ENCODE measurements around the gene DUSP28. TPM values are rescaled to one million over a fixed set of nuclear protein-coding genes. Genes with fewer than 3 reads are reported as not detected.

Gene DUSP28
- total RNA-seq, 1 experiment from 2014 or later: 2.3 TPM

DNA sequence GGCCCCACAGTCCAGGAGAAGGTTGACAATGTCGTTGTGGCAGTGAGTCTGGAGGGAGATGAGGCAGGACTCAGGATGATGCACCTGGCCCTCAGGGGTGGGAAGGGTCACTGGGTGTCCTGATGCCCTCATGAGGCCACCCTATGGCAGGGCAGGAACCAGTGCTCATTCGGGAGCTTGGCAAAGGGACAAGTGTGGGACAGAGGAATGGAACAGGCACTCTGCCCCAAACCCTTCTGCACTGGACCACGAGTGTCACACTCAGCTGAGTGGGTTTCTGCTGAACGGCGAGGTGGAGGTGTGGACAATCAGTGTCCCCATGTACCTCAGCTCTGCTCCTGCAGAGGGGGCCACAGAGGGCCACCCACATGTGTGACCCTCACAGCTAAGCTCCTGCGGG lies 34.4 kb upstream of the DUSP28 start (continued):
- TF ChIP-seq, protein P1, sequence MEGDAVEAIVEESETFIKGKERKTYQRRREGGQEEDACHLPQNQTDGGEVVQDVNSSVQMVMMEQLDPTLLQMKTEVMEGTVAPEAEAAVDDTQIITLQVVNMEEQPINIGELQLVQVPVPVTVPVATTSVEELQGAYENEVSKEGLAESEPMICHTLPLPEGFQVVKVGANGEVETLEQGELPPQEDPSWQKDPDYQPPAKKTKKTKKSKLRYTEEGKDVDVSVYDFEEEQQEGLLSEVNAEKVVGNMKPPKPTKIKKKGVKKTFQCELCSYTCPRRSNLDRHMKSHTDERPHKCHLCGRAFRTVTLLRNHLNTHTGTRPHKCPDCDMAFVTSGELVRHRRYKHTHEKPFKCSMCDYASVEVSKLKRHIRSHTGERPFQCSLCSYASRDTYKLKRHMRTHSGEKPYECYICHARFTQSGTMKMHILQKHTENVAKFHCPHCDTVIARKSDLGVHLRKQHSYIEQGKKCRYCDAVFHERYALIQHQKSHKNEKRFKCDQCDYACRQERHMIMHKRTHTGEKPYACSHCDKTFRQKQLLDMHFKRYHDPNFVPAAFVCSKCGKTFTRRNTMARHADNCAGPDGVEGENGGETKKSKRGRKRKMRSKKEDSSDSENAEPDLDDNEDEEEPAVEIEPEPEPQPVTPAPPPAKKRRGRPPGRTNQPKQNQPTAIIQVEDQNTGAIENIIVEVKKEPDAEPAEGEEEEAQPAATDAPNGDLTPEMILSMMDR (IDR thresholded peaks at IDR 0.05): no peak
- TF ChIP-seq CREB1 (CRISPR knock-in tag; IDR thresholded peaks at IDR 0.05) (no peak), ZNF219 (CRISPR knock-in tag; IDR thresholded peaks at IDR 0.05; ENCODE audit: borderline replicate concordance) (no peak)

DNA sequence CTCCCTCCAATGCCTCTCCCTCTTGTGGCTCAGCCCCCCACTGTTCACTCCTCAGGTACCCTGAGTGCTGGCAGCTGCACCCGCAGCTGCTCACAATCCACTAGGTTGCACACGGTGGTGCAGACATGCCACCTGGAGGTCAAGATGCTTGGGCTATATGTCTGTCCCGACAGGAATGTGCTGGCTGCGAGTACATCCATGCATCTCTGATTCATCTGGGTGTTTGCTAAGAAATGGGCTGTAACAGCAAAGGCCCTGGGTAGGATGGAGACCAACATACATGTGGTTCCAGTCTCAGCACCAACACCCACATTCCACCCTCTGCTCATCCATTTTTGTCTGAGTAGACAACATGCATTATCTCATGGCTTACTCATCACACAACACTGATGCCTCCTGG lies 33.6 kb upstream of the DUSP28 start:
- peaks cover 75% of the 10 kb centered on the region for H3K36me3 Mint-ChIP-seq
- ChIA-PET CTCF (no interaction called here), POLR2A (no interaction called here)
- no peak overlapping the region for H3K27ac Mint-ChIP-seq
- TF ChIP-seq JAZF1 (CRISPR knock-in tag; IDR thresholded peaks at IDR 0.05) (no peak), ZNF138 (CRISPR knock-in tag; conservative IDR thresholded peaks at IDR 0.05) (no peak), ZNF416 (CRISPR knock-in tag; IDR thresholded peaks at IDR 0.05) (no peak), FOXP1 (CRISPR knock-in tag; IDR thresholded peaks at IDR 0.05; ENCODE audit: borderline replicate concordance) (no peak)
- TF ChIP-seq, protein P2, sequence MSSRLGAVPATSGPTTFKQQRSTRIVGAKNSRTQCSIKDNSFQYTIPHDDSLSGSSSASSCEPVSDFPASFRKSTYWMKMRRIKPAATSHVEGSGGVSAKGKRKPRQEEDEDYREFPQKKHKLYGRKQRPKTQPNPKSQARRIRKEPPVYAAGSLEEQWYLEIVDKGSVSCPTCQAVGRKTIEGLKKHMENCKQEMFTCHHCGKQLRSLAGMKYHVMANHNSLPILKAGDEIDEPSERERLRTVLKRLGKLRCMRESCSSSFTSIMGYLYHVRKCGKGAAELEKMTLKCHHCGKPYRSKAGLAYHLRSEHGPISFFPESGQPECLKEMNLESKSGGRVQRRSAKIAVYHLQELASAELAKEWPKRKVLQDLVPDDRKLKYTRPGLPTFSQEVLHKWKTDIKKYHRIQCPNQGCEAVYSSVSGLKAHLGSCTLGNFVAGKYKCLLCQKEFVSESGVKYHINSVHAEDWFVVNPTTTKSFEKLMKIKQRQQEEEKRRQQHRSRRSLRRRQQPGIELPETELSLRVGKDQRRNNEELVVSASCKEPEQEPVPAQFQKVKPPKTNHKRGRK (CRISPR knock-in tag; IDR thresholded peaks at IDR 0.05; ENCODE audit: borderline replicate concordance): no peak
- DNase-seq (ENCODE audit: low spot score) (no peak), ATAC-seq (no peak)
- peaks cover 82% of the 10 kb centered on the region for H3K9me3 Mint-ChIP-seq
- H3K27me3 Mint-ChIP-seq (ENCODE audit: low read depth): peaks cover 6% of the 10 kb centered on the region
- no peak overlapping the region for H3K4me3 Mint-ChIP-seq
- H3K4me1 Mint-ChIP-seq: no peaks in the 10 kb centered on the region

DNA sequence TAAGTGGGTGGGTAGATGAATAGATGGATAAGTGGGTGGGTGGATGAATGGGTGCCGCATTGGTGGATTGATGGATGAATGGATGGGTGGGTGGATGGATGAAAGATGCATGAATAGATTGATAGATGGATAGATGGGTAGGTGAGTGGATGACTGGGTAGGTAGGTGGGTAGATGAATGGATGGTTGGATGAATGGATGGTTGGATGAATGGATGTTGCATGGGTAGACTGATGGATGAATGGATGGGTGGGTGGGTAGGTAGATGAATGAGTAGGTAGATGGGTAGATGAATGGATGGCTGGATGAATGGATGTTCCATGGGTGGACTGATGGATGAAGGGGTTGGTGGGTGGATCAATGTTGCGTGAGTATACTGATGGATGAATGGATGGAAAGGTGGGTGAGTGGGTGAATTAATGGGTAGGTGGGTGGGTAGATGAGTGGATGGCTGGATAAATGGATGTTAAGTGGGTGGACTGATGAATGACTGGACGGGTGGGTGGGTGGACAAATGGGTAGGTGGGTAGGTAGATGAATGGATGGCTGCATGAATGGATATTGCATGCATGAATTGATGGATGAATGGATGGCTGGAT lies 32.9 kb upstream of the DUSP28 start:
- POLR2A ChIA-PET: no interaction called here
- Mint-ChIP-seq H3K9me3 (peaks cover 82% of the 10 kb centered on the region), H3K27me3 (ENCODE audit: low read depth) (peaks cover 6% of the 10 kb centered on the region), H3K4me3 (no peak overlapping the region), H3K4me1 (no peaks in the 10 kb centered on the region), H3K27ac (no peak overlapping the region), H3K36me3 (peaks cover 76% of the 10 kb centered on the region)
- no peak for DNase-seq (ENCODE audit: low spot score)
- TF ChIP-seq ZNF219 (CRISPR knock-in tag; IDR thresholded peaks at IDR 0.05; ENCODE audit: borderline replicate concordance) (no peak), ZNF138 (CRISPR knock-in tag; conservative IDR thresholded peaks at IDR 0.05) (no peak), FOXJ3 (CRISPR knock-in tag; IDR thresholded peaks at IDR 0.05; ENCODE audit: borderline replicate concordance) (no peak), SP1 (CRISPR knock-in tag; conservative IDR thresholded peaks at IDR 0.05) (no peak), NR3C1 (CRISPR knock-in tag; conservative IDR thresholded peaks at IDR 0.05; ENCODE audit: low read depth) (no peak), ETV6 (CRISPR knock-in tag; IDR thresholded peaks at IDR 0.05) (no peak), PRRX2 (CRISPR knock-in tag; IDR thresholded peaks at IDR 0.05) (no peak), GABPB1 (CRISPR knock-in tag; IDR thresholded peaks at IDR 0.05) (no peak), JAZF1 (CRISPR knock-in tag; IDR thresholded peaks at IDR 0.05) (no peak), ZNF232 (CRISPR knock-in tag; IDR thresholded peaks at IDR 0.05) (no peak)
- TF ChIP-seq, protein P3, sequence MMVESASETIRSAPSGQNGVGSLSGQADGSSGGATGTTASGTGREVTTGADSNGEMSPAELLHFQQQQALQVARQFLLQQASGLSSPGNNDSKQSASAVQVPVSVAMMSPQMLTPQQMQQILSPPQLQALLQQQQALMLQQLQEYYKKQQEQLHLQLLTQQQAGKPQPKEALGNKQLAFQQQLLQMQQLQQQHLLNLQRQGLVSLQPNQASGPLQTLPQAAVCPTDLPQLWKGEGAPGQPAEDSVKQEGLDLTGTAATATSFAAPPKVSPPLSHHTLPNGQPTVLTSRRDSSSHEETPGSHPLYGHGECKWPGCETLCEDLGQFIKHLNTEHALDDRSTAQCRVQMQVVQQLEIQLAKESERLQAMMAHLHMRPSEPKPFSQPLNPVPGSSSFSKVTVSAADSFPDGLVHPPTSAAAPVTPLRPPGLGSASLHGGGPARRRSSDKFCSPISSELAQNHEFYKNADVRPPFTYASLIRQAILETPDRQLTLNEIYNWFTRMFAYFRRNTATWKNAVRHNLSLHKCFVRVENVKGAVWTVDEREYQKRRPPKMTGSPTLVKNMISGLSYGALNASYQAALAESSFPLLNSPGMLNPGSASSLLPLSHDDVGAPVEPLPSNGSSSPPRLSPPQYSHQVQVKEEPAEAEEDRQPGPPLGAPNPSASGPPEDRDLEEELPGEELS (CRISPR knock-in tag; IDR thresholded peaks at IDR 0.05): no peak
- TF ChIP-seq, protein P4, sequence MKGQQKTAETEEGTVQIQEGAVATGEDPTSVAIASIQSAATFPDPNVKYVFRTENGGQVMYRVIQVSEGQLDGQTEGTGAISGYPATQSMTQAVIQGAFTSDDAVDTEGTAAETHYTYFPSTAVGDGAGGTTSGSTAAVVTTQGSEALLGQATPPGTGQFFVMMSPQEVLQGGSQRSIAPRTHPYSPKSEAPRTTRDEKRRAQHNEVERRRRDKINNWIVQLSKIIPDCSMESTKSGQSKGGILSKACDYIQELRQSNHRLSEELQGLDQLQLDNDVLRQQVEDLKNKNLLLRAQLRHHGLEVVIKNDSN (CRISPR knock-in tag; IDR thresholded peaks at IDR 0.05): no peak
- TF ChIP-seq, protein P5, sequence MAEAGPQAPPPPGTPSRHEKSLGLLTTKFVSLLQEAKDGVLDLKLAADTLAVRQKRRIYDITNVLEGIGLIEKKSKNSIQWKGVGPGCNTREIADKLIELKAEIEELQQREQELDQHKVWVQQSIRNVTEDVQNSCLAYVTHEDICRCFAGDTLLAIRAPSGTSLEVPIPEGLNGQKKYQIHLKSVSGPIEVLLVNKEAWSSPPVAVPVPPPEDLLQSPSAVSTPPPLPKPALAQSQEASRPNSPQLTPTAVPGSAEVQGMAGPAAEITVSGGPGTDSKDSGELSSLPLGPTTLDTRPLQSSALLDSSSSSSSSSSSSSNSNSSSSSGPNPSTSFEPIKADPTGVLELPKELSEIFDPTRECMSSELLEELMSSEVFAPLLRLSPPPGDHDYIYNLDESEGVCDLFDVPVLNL (CRISPR knock-in tag; IDR thresholded peaks at IDR 0.05; ENCODE audit: borderline replicate concordance, low read depth): no peak
- TF ChIP-seq, protein P1 (IDR thresholded peaks at IDR 0.05): no peak
- CTCF ChIA-PET: no interaction called here
- ATAC-seq: no peak

Data from WTC11 (cell line).